HL-60/S4 treated with phorbol 12-myristate 13-acetate at 8.2 ng/mL for 4 days and 3 days (cell line): ENCODE data around the gene RHCG.
"Not testable (repeated sequence)": the region's sequence is repeated elsewhere in the genome, so short reads cannot be mapped to it uniquely, and the experiment has no call there.

Experiments
- in situ Hi-C: fragments of 300-500 bp; cut with MboI; formaldehyde crosslinking; loops from 2 replicates; pipeline ENCODE4 v1.15.0; 2022; ENCODE audit warnings: low sequenced_read_pairs

The RHCG gene

GRCh38 chr15:89479173-89479572 lies 17.2 kb downstream of the RHCG start:
- in situ Hi-C loops = no loop called here

GRCh38 chr15:89477411-89478242 lies 18.8 kb downstream of the RHCG start:
- in situ Hi-C loops = no loop called here

GRCh38 chr15:89475661-89476060 lies 20.7 kb downstream of the RHCG start:
- in situ Hi-C loops = no loop called here

GRCh38 chr15:89472785-89473256 lies 23.6 kb downstream of the RHCG start:
- in situ Hi-C loops = no loop called here

GRCh38 chr15:89469426-89470096 lies 26.8 kb downstream of the RHCG start:
- in situ Hi-C loops = no loop called here

- in situ Hi-C loops = not testable (repeated sequence)
Observed at GRCh38 chr15:89468813-89469212, 27.6 kb downstream of the RHCG start.

GRCh38 chr15:89463113-89463512 lies 33.3 kb downstream of the RHCG start:
- in situ Hi-C loops = no loop called here

GRCh38 chr15:89462198-89462912 lies 34.0 kb downstream of the RHCG start:
- in situ Hi-C loops = no loop called here

- in situ Hi-C loops = no loop called here
Observed at GRCh38 chr15:89461386-89461785, 35.0 kb downstream of the RHCG start.

- in situ Hi-C loops = no loop called here
Observed at GRCh38 chr15:89460048-89460447, 36.3 kb downstream of the RHCG start.

GRCh38 chr15:89459271-89460038 lies 36.9 kb downstream of the RHCG start:
- in situ Hi-C loops = no loop called here

GRCh38 chr15:89458440-89458839 lies 37.9 kb downstream of the RHCG start:
- in situ Hi-C loops = no loop called here

GRCh38 chr15:89457086-89457485 lies 39.3 kb downstream of the RHCG start:
- in situ Hi-C loops = no loop called here

- in situ Hi-C loops = no loop called here
Observed at GRCh38 chr15:89455535-89455934, 40.8 kb downstream of the RHCG start.

- in situ Hi-C loops = no loop called here
Observed at GRCh38 chr15:89452330-89452836, 44.0 kb downstream of the RHCG start.

- in situ Hi-C loops = no loop called here
Observed at GRCh38 chr15:89451846-89452245, 44.5 kb downstream of the RHCG start.

GRCh38 chr15:89450076-89451006 lies 46.0 kb downstream of the RHCG start:
- in situ Hi-C loops = no loop called here

- in situ Hi-C loops = no loop called here
Observed at GRCh38 chr15:89448825-89449224, 47.6 kb downstream of the RHCG start.

- in situ Hi-C loops = no loop called here
Observed at GRCh38 chr15:89447676-89448075, 48.7 kb downstream of the RHCG start.
